HTERT RPE-1 (cell line): Measurements from ENCODE around the gene TBC1D13.
"Not testable (repeated sequence)": the region's sequence is repeated elsewhere in the genome, so short reads cannot be mapped to it uniquely, and the experiment has no call there.

Experiments used
- in situ Hi-C: fragments of 300-500 bp; cut with MboI; formaldehyde crosslinking; loops from 4 replicates; pipeline ENCODE4 v1.14.3; 2020; ENCODE audit warnings: low sequenced_read_pairs

The TBC1D13 gene

DNA sequence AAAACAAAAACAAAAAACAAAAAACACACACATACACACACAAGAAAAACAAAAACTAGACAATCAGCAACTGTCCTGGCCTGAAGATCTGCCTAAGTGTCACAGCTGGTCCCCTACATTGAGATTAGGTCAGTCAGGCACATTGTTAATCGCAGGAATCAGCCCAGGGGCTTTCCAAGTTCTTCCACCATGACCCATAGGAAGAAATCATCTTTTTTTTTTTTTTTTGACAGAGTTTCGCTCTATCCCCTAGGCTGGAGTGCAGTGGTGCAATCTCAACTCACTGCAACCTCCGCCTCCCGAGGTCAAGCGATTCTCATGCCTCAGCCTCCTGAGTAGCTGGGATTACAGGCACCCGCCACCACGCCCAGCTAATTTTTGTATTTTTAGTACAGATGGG lies 56.1 kb downstream of the TBC1D13 start:
- in situ Hi-C loops, result not testable (repeated sequence)

DNA sequence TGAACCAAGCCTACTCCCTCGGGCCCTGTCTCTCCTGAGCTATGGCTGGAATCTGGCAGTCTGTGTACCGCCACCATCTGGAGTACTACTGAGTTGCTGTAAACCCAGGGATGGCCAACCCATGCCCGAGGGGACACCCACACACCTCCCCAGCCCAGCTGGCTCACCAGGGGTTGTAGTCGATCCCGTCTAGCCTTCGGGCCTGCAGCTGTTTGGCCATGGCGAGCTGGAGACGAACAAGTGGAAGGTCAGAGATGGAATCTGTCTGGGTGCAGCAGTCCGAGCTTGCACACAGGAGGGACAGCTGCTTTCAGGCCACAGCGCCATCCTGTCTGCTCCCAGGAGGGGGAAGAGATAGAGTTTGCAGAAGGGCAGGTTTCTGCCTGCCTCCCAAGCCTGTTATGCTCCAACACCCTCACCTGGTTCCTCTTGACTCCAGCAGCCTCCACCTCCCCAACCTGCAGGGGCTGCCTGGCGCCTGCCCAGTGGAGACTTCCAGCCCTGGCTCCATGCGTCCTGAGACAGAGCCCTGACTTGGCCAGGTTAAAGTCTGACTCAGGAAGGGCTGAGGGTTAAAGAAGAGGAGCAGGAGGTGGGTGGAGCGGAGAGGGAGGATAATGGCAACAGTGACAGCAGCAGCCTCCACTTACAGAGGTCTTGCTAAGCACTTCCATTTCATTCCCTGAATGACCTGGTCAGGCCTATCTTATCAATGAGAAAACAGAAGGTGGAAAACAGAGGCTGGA lies 58.3 kb downstream of the TBC1D13 start:
- in situ Hi-C loops, result no loop called here

DNA sequence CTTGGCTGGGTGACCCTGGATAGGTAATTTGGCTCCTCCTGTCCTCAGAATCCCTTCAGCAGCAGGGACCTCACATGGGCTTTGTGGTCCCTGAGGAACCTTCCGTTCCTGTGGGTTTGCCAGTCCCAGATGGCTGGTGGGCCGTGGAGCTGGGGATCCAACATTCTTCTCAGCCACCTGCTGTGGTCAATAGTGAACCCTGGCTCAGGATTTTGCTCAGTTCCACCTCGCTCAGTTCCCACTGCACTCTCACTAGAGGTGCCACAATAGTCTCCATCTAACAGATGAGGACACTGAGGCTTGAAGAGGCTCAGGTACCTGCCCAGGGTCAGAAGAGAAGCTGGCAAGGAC lies 59.6 kb downstream of the TBC1D13 start:
- in situ Hi-C loops, result no loop called here

DNA sequence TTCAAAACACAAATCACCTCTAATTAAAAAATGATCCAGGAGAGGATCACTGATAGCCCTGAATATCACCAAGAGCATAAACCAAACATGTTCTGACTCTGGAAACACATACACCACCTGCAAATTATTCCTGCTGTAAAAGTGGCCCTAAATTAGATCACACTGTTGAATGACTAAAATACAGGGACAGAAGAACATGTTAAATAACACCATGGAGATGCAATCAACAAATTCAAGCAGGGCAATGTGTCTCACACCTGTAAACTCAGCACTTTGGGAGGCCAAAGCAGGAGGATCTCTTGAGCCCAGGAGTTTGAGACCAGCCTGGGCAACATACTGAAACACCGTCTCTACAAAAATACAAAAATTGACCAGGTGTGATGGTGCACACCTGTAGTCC lies 60.8 kb downstream of the TBC1D13 start:
- in situ Hi-C loops, result no loop called here

DNA sequence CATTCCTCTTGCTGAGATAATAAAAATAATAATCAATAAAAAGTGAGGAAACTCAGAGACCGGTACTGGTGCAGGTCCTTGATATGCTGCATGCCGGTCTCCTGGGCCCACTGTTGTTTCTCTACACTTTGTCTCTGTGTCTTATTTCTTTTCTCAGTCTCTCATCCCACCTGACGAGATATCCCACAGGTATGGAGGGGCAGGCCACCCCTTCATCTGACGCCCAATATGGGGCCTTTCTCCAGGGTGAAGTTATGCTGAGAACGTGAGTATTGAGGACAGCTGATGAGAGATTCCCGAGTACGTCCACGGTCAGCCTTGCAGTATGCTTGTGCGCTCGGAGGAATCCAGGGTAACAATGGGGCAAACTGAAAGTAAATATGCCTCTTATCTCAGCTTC lies 64.0 kb downstream of the TBC1D13 start:
- in situ Hi-C loops, result not testable (repeated sequence)

DNA sequence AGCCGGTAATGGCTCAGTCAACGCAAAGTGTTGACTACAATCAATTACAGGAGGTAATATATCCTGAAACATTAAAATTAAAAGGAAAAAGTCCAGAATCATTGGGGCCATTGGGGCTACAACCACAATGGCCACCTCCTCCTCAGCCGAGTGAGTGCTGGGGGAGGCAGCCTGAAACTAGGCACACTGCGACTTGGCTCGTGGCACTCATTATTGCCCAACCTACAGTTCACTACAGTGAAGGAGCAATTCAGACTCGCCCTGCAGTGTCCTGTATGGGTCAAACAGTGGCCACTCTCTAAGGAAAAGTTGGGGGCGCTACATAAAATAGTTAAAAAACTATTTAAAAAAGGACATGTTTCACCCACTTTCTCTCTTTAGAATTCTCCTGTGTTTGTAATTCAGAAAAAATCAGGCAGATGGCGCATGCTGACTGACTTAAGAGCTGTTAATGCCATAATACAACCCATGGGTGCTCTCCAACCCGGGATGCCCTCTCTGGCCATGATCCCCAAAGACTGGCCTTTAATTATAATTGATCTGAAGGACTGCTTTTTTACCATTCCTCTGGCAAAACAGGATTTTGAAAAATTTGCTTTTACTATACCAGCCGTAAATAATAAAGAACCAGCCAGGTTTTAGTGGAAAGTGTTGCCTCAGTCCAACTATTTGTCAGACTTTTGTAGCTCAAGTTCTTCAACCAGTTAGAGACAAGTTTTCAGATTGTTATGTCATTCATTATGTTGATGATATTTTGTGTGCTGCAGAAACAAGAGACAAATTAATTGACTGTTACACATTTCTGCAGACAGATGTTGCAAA lies 64.9 kb downstream of the TBC1D13 start:
- in situ Hi-C loops, result not testable (repeated sequence)

DNA sequence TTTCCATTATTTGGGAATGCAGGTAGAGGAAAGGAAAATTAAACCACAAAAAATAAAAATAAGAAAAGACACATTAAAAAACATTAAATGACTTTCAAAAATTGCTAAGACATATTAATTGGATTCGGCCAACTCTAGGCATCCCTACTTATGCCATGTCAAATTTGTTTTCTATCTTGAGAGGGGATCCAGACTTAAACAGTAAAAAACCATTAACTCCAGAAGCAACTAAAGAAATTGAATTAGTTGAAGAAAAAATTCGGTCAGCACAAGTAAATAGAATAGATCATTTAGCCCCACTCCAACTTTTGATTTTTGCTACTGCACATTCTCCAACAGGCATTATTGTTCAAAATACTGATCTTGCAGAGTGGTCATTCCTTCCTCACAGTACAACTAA lies 65.6 kb downstream of the TBC1D13 start:
- in situ Hi-C loops, result not testable (repeated sequence)

DNA sequence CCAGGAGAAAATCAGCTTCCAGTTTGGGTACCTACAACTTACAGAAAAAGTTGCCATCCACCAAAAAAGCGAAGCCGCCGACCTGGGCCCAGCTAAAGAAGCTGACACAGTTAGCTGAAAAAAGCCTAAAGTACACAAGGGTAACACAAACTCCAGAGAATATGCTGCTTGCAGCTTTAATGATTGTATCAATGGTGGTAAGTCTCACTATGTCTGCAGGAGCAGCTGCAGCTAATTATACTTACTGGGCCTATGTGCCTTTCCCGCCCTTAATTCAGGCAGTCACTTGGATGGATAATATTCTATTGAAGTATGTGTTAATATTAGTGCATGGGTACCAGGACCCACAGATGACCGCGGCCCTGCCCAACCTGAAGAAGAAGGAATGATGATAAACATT lies 67.4 kb downstream of the TBC1D13 start:
- in situ Hi-C loops, result not testable (repeated sequence)

DNA sequence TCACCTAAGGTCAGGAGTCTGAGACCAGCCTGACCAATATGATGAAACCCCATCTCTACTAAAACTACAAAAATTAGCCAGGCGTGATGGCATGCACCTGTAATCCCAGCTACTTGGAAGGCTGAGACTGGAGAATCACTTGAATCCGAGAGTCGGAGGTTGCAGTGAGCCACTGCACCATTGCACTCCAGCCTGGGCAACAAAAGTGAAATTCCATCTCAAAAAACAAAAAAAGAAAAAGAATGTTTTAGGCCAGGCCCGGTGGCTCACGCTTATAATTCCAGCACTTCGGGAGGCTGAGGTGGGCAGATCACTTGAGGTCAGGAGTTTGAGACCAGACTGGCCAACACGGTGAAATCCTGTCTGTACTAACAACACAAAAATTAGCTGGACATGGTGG lies 71.4 kb downstream of the TBC1D13 start:
- in situ Hi-C loops, result not testable (repeated sequence)
